Measurements from ENCODE around the gene MERTK.
A peak's percentile ranks its signal among the peaks of the same experiment; 100 is the strongest.
"Not testable (repeated sequence)": the region's sequence is repeated elsewhere in the genome, so short reads cannot be mapped to it uniquely, and the experiment has no call there.

MERTK gene

DNA sequence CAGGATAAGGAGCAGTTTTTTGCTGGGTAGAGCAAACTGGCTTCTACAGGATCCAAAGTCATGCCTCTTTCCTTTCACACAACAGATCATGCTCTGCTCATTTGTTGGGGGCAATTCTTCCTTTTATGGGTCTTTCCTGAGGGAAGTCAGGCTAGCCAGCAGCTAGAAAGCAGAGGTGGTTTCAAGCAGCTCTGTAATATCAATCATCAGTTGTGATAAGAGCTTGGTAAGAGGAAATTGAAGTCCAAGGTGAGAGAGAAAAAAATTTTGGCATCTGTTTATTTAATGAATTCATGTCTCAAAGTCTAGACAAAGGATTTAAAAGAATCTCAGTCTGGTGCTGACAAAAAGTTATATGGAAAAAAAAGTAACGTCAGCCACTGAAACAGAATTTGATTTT lies 162.9 kb downstream of the MERTK start:
- no peak overlapping the region for H3K4me3 Mint-ChIP-seq
- H3K36me3 Mint-ChIP-seq, result peaks cover 29% of the 10 kb centered on the region
- H3K27ac Mint-ChIP-seq, result peak overlapping the region; percentile 83
- H3K27me3 Mint-ChIP-seq, result no peaks in the 10 kb centered on the region
- peaks cover 65% of the 10 kb centered on the region for H3K4me1 Mint-ChIP-seq (ENCODE audit: low read depth)
- no peaks in the 10 kb centered on the region for H3K9me3 Mint-ChIP-seq (ENCODE audit: low read depth)

DNA sequence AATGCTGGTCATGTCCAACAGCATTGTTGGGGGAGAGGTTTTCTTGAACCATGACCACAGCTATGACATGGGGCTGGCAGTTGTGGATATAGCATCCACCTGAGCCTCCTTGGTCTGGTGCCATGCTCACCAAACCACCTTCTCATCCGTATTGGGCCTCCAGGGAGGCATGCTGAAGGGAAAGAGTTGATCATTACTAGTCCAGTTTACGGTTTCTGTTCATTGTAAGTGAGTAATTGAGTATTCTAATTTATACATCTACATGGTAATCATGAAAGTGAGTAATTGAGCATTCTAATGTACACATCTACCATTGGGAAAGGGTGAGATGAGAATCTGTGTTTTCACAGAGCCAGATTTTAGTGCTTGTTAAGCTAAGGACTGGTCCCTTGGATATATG lies 163.4 kb downstream of the MERTK start:
- H3K36me3 Mint-ChIP-seq, result peaks cover 30% of the 10 kb centered on the region
- peaks cover 62% of the 10 kb centered on the region for H3K4me1 Mint-ChIP-seq (ENCODE audit: low read depth)
- no peaks in the 10 kb centered on the region for H3K27me3 Mint-ChIP-seq
- peak overlapping the region; percentile 83 for H3K27ac Mint-ChIP-seq
- H3K4me3 Mint-ChIP-seq, result peak overlapping the region; percentile 9
- no peaks in the 10 kb centered on the region for H3K9me3 Mint-ChIP-seq (ENCODE audit: low read depth)

DNA sequence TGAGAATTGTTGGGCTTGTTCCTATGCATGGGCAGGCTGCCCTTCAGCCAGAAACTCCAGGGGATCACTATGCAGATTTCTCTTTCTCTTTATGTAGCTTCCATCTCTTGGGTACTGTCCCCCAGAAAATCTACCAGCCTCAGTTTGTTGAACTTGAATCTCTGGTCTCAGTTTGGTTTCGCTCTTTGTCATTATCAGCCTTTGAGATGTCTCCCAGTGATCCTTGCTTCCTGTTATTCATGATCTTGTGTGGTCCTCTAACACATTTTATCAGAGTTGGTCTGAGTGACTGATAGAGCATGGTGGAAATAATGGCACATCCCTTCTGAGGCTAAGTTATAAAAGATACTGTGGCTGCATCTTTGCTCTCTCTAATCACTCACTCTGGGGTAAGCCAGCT lies 164.5 kb downstream of the MERTK start:
- peak overlapping the region; percentile 56 for H3K4me3 Mint-ChIP-seq
- peaks cover 58% of the 10 kb centered on the region for H3K4me1 Mint-ChIP-seq (ENCODE audit: low read depth)
- peaks cover 33% of the 10 kb centered on the region for H3K36me3 Mint-ChIP-seq
- no peaks in the 10 kb centered on the region for H3K27me3 Mint-ChIP-seq
- H3K27ac Mint-ChIP-seq, result peak overlapping the region; percentile 83
- H3K9me3 Mint-ChIP-seq (ENCODE audit: low read depth), result no peaks in the 10 kb centered on the region

DNA sequence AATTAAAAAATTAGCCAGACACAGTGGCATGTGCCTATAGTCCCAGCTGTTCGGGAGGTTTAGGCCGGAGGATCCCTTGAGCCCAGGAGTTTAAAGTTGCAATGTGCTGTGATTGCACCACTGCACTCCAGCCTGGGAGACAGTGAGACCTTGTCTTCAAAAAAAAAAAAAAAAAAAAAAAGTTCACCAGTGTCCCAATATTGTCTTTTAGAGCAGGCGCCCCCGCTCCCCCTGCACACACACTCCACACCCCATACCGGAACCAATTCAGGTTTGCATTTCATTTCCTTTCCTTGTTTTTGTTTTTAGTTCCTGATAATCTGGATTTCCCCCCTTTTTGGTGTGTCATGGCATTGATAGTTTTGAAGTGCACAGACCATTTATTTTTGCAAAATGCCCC lies 167.1 kb downstream of the MERTK start:
- Mint-ChIP-seq H3K4me3 (peak overlapping the region; percentile 59), H3K36me3 (peaks cover 36% of the 10 kb centered on the region), H3K27ac (peak overlapping the region; percentile 93), H3K27me3 (no peaks in the 10 kb centered on the region), H3K9me3 (ENCODE audit: low read depth) (peaks cover 4% of the 10 kb centered on the region), H3K4me1 (ENCODE audit: low read depth) (peaks cover 51% of the 10 kb centered on the region)

DNA sequence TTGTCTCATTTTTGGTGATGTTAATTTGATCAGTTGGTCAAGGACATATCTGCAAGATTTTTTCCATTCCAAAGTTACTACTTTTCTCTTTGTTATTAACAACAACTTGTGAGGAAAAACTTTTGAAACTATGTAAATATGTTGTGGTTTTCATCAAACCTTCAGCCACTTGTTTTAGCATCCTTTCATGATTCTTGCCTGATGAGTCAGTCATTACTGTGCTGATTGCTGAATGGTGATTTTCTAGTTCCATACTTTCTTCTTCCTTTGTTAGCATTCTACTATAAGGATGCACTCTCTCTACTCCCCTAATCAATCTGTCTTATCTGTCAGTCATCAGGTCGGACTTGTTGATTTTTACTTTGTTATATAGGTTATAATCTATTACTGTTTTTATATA lies 167.6 kb downstream of the MERTK start:
- H3K36me3 Mint-ChIP-seq, result peaks cover 36% of the 10 kb centered on the region
- peaks cover 4% of the 10 kb centered on the region for H3K9me3 Mint-ChIP-seq (ENCODE audit: low read depth)
- H3K4me1 Mint-ChIP-seq (ENCODE audit: low read depth), result peaks cover 52% of the 10 kb centered on the region
- H3K4me3 Mint-ChIP-seq, result peak overlapping the region; percentile 59
- no peaks in the 10 kb centered on the region for H3K27me3 Mint-ChIP-seq
- peak overlapping the region; percentile 93 for H3K27ac Mint-ChIP-seq

DNA sequence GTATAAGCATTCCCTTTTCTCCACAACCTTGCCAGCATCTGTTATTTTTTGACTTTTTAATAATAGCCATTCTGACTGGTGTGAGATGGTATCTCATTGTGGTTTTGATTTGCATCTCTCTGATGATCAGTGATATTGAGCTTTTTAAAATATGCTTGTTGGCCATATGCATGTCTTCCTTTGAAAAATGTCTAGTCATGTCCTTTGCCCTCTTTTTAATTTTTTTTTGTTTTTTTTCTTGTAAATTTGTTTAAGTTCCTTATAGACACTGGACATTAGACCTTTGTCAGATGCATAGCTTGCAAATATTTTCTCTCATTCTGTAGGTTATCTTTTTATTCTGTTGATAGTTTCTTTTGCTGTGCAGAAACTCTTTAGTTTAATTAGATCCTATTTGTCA lies 171.4 kb downstream of the MERTK start:
- Mint-ChIP-seq H3K4me1 (ENCODE audit: low read depth) (peaks cover 49% of the 10 kb centered on the region), H3K9me3 (ENCODE audit: low read depth) (peaks cover 14% of the 10 kb centered on the region), H3K36me3 (peaks cover 43% of the 10 kb centered on the region), H3K27ac (peak overlapping the region; percentile 4)
- H3K27me3 Mint-ChIP-seq, H3K4me3 Mint-ChIP-seq: not testable (repeated sequence)

DNA sequence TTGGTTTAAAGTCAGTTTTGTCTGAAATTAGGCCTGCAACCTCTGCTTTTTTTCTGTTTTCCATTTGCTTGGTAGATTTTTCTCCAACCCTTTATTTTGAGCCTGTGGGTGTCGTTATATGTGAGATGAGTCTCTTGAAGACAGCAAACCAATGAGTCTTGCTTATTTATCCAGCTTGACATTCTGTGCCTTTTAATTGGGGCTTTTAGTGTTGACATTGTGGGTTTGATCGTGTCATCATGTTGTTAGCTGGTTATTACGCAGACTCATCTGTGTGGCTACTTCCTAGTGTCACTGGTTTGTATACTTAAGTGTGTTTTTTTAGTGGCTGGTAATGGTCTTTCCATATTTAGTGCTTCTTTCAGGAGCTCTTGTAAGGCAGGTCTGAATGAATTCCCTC lies 175.5 kb downstream of the MERTK start:
- H3K4me3 Mint-ChIP-seq, result no peak overlapping the region
- peaks cover 34% of the 10 kb centered on the region for H3K36me3 Mint-ChIP-seq
- peak overlapping the region; percentile 64 for H3K27ac Mint-ChIP-seq
- H3K9me3 Mint-ChIP-seq (ENCODE audit: low read depth), result peaks cover 14% of the 10 kb centered on the region
- no peaks in the 10 kb centered on the region for H3K27me3 Mint-ChIP-seq
- peaks cover 43% of the 10 kb centered on the region for H3K4me1 Mint-ChIP-seq (ENCODE audit: low read depth)

DNA sequence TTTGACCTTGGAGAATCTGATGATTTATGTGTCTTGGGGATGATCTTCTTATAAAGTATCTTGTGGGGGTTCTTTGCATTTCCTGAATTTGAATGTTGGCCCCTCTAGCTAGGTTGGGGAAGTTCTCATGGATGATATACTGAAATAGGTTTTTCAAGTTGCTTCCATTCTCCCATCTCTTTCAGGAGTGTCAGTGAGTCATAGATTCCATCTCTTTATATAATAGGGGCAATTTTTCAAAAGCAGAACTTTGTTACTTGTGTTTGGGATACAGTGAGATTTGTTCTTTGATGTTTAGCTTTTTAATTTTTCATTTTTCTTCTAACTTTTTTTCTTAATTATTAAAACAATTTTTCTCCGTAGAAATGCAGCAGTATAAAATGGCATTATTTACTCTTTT lies 176.1 kb downstream of the MERTK start:
- Mint-ChIP-seq H3K4me3 (no peak overlapping the region), H3K27me3 (no peaks in the 10 kb centered on the region), H3K27ac (peak overlapping the region; percentile 64), H3K4me1 (ENCODE audit: low read depth) (peaks cover 43% of the 10 kb centered on the region), H3K36me3 (peaks cover 33% of the 10 kb centered on the region), H3K9me3 (ENCODE audit: low read depth) (peaks cover 10% of the 10 kb centered on the region)

DNA sequence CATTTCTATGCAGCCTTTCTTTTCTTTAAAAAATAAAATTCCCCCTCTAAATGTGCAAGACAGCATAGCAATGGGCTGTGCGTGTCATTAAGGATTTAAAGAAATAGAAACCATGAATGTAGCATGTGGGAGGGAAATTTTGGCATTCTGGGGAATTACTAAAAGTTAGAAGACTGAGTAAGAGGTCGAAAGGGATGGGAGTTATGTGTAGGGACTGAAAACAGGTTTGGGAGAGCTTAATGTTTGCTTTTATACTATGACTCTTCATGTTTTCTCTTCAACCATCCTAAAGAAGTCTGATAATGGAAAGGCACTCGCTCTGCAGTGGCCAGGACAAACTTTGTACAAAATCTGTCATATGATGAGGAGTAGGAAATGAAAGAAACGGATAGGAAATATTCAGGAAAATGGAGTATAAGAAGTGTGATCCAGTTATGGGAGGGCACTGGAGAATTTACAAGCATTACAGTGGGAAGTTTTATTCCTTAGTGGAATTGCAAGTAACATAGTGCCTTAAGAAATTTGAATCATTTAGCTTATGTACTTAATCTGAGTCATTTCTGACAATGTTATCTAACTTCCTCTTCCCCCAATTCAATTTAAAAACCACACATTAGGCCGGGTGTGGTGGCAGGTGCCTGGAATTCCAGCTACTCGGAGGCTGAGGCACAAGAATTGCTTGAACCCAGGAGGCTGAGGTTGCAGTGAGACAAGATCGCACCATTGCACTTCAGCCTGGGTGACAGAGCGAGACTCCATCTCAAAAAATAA lies 177.3 kb downstream of the MERTK start:
- H3K4me1 Mint-ChIP-seq (ENCODE audit: low read depth), result peaks cover 38% of the 10 kb centered on the region
- H3K27ac Mint-ChIP-seq, result peak overlapping the region; percentile 11
- H3K36me3 Mint-ChIP-seq, result peaks cover 34% of the 10 kb centered on the region
- no peaks in the 10 kb centered on the region for H3K27me3 Mint-ChIP-seq
- no peak overlapping the region for H3K4me3 Mint-ChIP-seq
- H3K9me3 Mint-ChIP-seq (ENCODE audit: low read depth), result peaks cover 10% of the 10 kb centered on the region

DNA sequence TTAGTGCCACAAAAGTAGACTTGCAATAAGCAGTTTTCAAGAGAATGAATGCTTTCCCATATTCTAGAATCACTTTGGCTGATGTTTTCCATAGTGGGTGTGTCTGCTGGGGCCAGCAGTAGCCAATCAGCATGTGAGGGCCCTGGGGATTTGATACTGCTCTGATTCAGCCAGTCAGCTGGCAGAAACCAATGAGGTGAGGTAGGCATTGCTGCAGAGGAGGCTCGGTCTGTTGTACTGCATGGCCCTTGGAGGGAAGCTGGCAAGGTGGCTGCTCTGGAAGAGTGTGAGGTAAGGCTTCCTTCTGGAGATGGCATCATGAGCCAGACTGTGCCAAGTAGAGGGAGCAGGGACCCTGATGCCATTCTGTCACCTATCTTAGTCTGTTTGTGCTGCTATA lies 179.4 kb downstream of the MERTK start:
- Mint-ChIP-seq H3K4me3 (no peak overlapping the region), H3K27me3 (no peaks in the 10 kb centered on the region), H3K27ac (no peak overlapping the region), H3K9me3 (ENCODE audit: low read depth) (peaks cover 10% of the 10 kb centered on the region), H3K36me3 (peaks cover 29% of the 10 kb centered on the region), H3K4me1 (ENCODE audit: low read depth) (peaks cover 25% of the 10 kb centered on the region)

Data from activated naive CD8-positive, alpha-beta T cell (primary cell).